ENCODE measurements around the gene SPATA31D1. TPM values are rescaled to one million over a fixed set of nuclear protein-coding genes. Genes with fewer than 3 reads are reported as not detected.

SPATA31D1 gene
- total RNA-seq, 1 experiment from 2014 or later, result not detected

GRCh38 chr9:82020331-82020730 lies 31.8 kb downstream of the SPATA31D1 start:
- POLR2A ChIA-PET, result no interaction called here
- Histone ChIP-seq H3K9ac (ENCODE audit: low read length) (no peak overlapping the region), H3K9me2 (ENCODE audit: insufficient read depth) (no peaks in the 10 kb centered on the region), H3K4me2 (ENCODE audit: low read length) (no peak overlapping the region), H3K4me1 (ENCODE audit: control insufficient read depth in 1 of 2, insufficient read depth in 2 of 2, low read length in 2 of 2) (peaks cover 7 to 13% of the 10 kb centered on the region in 2 experiments; a peak in 3 of 4 replicates), H3K27ac (ENCODE audit: low read depth, low read length) (no peak overlapping the region), H2AFZ (ENCODE audit: low read depth, low read length, poor library complexity, severe bottlenecking) (no peak overlapping the region), H3K36me3 (ENCODE audit: control insufficient read depth in 1 of 2, insufficient read depth in 2 of 2, low read length in 2 of 2) (no peaks in the 10 kb centered on the region), H3K9me3 (ENCODE audit: control insufficient read depth in 1 of 2, insufficient read depth in 1 of 2, low read depth in 1 of 2, low read length in 2 of 2) (no peaks in the 10 kb centered on the region), H4K20me1 (ENCODE audit: insufficient read depth) (no peaks in the 10 kb centered on the region), H3K79me2 (ENCODE audit: insufficient read depth, low read length) (no peaks in the 10 kb centered on the region), H3K27me3 (ENCODE audit: insufficient read depth, low read length) (no peaks in the 10 kb centered on the region), H3K4me3 (replicated peaks in 1 of 2; ENCODE audit: low read depth in 1 of 2, low read length in 2 of 2) (no peak overlapping the region)
- no TSS peak for BruUV-seq (replicated peaks)
- DNase-seq (ENCODE audit: low read depth, low spot score) (no peak), ATAC-seq (no peak)
- RAD21 ChIA-PET (ENCODE audit: low non-redundant PET in 1 of 2, low total read pairs in 2 of 2, uncharacterized antibody in 2 of 2, unreplicated experiment in 2 of 2), result no interaction called here
- TF ChIP-seq FOSL1 (IDR thresholded peaks at IDR 0.05; ENCODE audit: low read depth), result no peak
- no peak for TF ChIP-seq ZBTB33 (IDR thresholded peaks at IDR 0.05; ENCODE audit: extremely low read depth, insufficient replicate concordance, low read length)
- no peak for TF ChIP-seq YY1 (IDR thresholded peaks at IDR 0.05; ENCODE audit: extremely low read depth, insufficient replicate concordance, low read depth, low read length)
- no peak for TF ChIP-seq CTCF (IDR thresholded peaks at IDR 0.05 in 2 of 3, conservative IDR thresholded peaks at IDR 0.05 in 1 of 3; ENCODE audit: borderline replicate concordance in 1 of 3, insufficient read depth in 1 of 3, low read depth in 2 of 3, low read length in 2 of 3)
- no peak for TF ChIP-seq MAX (IDR thresholded peaks at IDR 0.05)
- no peak for TF ChIP-seq ELF1 (IDR thresholded peaks at IDR 0.05; ENCODE audit: borderline replicate concordance, low read depth)
- no peak for TF ChIP-seq POLR2A (IDR thresholded peaks at IDR 0.05; ENCODE audit: borderline replicate concordance, extremely low read depth, insufficient read depth, insufficient read length)
- TF ChIP-seq POLR2AphosphoS5 (IDR thresholded peaks at IDR 0.05; ENCODE audit: low read depth, low read length), result no peak
- TF ChIP-seq JUND (IDR thresholded peaks at IDR 0.05), result no peak
- no peak for TF ChIP-seq ZNF274 (IDR thresholded peaks at IDR 0.05; ENCODE audit: low read depth, low read length)
- TF ChIP-seq SP1 (IDR thresholded peaks at IDR 0.05; ENCODE audit: low read depth), result no peak
- TF ChIP-seq ZFX (IDR thresholded peaks at IDR 0.05), result no peak
- no peak for TF ChIP-seq EGR1 (IDR thresholded peaks at IDR 0.05; ENCODE audit: low read depth)
- no peak for TF ChIP-seq TCF7L2 (IDR thresholded peaks at IDR 0.05; ENCODE audit: borderline replicate concordance, extremely low read depth, insufficient read depth, insufficient read length)
- no peak for TF ChIP-seq EZH2 (IDR thresholded peaks at IDR 0.05)
- no peak for TF ChIP-seq REST (IDR thresholded peaks at IDR 0.05; ENCODE audit: low read depth)
- TF ChIP-seq RAD21 (IDR thresholded peaks at IDR 0.05; ENCODE audit: low read depth), result no peak
- CTCF ChIA-PET, result no interaction called here
- intact Hi-C loops (cut with micrococcal nuclease), result no loop called here

Measured in HCT116 (cell line).